Dermis blood vessel endothelial cell (primary cell): ENCODE measurements around the gene CCDC149. TPM values are rescaled to one million over a fixed set of nuclear protein-coding genes. Genes with fewer than 3 reads are reported as not detected.

Experiments used
- DNase-seq: peaks from one replicate; pipeline ENCODE4 v3.0.0; 2010
- total RNA-seq: library from RNA; depleted of rRNA; stranded (reverse); fragments of >200 nt; gene quantifications from 2 replicates; pipeline ENCODE4 v1.2.3, GENCODE V29; 2014

Gene CCDC149
- total RNA-seq, 1 donor from 2014 or later = 13.3 TPM

GRCh38 chr4:24840362-24840761, 72.5 kb downstream of the CCDC149 start:
- no peak for DNase-seq

- DNase-seq = no peak
Observed at GRCh38 chr4:24837781-24838180, 75.1 kb downstream of the CCDC149 start.

- DNase-seq = no peak
Observed at GRCh38 chr4:24837336-24837735, 75.5 kb downstream of the CCDC149 start.

GRCh38 chr4:24836661-24837242, 76.1 kb downstream of the CCDC149 start:
- DNase-seq = no peak

GRCh38 chr4:24835696-24836095, 77.1 kb downstream of the CCDC149 start:
- DNase-seq = no peak

GRCh38 chr4:24831637-24832036, 81.2 kb downstream of the CCDC149 start:
- no peak for DNase-seq

- no peak for DNase-seq
Observed at GRCh38 chr4:24824720-24825119, 88.1 kb downstream of the CCDC149 start.

GRCh38 chr4:24820541-24820940, 92.3 kb downstream of the CCDC149 start:
- no peak for DNase-seq

- no peak for DNase-seq
Observed at GRCh38 chr4:24816797-24817196, 96.0 kb downstream of the CCDC149 start.

GRCh38 chr4:24813732-24814131, 99.1 kb downstream of the CCDC149 start:
- no peak for DNase-seq

- no peak for DNase-seq
Observed at GRCh38 chr4:24810871-24811631, 101.8 kb downstream of the CCDC149 start.

- no peak for DNase-seq
Observed at GRCh38 chr4:24809815-24810405, 102.9 kb downstream of the CCDC149 start.

- no peak for DNase-seq
Observed at GRCh38 chr4:24809376-24809775, 103.5 kb downstream of the CCDC149 start.

GRCh38 chr4:24808955-24809354, 103.9 kb downstream of the CCDC149 start:
- DNase-seq = no peak

GRCh38 chr4:24808261-24808660, 104.6 kb downstream of the CCDC149 start:
- DNase-seq = no peak

- no peak for DNase-seq
Observed at GRCh38 chr4:24807611-24808010, 105.2 kb downstream of the CCDC149 start.

- no peak for DNase-seq
Observed at GRCh38 chr4:24806206-24806990, 106.4 kb downstream of the CCDC149 start.

- no peak for DNase-seq
Observed at GRCh38 chr4:24805566-24805965, 107.3 kb downstream of the CCDC149 start.

- no peak for DNase-seq
Observed at GRCh38 chr4:24805067-24805466, 107.8 kb downstream of the CCDC149 start.

- DNase-seq = no peak
Observed at GRCh38 chr4:24802648-24803047, 110.2 kb downstream of the CCDC149 start.

GRCh38 chr4:24801136-24801855, 111.5 kb downstream of the CCDC149 start:
- no peak for DNase-seq

- DNase-seq = no peak
Observed at GRCh38 chr4:24800325-24800895, 112.4 kb downstream of the CCDC149 start.
